AG04450 (cell line): Measurements from ENCODE around the gene COMMD3. TPM values are rescaled to one million over a fixed set of nuclear protein-coding genes. Genes with fewer than 3 reads are reported as not detected.

ENCODE experiments used
- CTCF ChIA-PET: fragments of 300-600, 350-600 bp; formaldehyde crosslinking; extraction: SDS; loops from one replicate; lab custom pipeline; 2022; ENCODE audit warnings: antibody characterized with exemption, inconsistent platforms; lab: Charles Lee
- POLR2A ChIA-PET: fragments of 350-600 bp; formaldehyde crosslinking; extraction: SDS; loops from one replicate; lab custom pipeline; 2021; ENCODE audit warnings: antibody characterized with exemption, inconsistent platforms; lab: Yijun Ruan, JAX
- DNase-seq: peaks from one replicate; pipeline ENCODE4 v3.0.0-alpha.2; 2011; ENCODE audit warnings: low read depth, low spot score
- H3K27ac ChIP-seq: one replicate; pipeline ENCODE4 v1.5.1; 2012; ENCODE audit warnings: low read depth, low read length, control low read depth
- H3K27me3 ChIP-seq: one replicate; pipeline ENCODE4 v1.6.0; 2012; ENCODE audit warnings: low read length; ENCODE audit not compliant: control insufficient read depth, insufficient read depth
- H3K4me3 ChIP-seq: 2 replicates; pipeline ENCODE4 v1.5.1; 2011; ENCODE audit warnings: mild to moderate bottlenecking, low read depth, low read length, control low read depth
- H3K9me3 ChIP-seq: 2 replicates; pipeline ENCODE4 v1.5.1; 2012; ENCODE audit warnings: low read length; ENCODE audit not compliant: control insufficient read depth, insufficient read depth
- CTCF ChIP-seq: IDR thresholded peaks from 2 replicates; pipeline ENCODE4 v1.5.1; 2011; ENCODE audit warnings: low read depth, low read length, control low read depth, inconsistent platforms
- polyA plus RNA-seq: library from polyadenylated mRNA; depleted of rRNA; stranded (reverse); fragments of >200 nt; gene quantifications from 2 replicates; pipeline ENCODE4 v1.2.3, GENCODE V29; 2011

The COMMD3 gene
- polyA plus RNA-seq, 1 experiment: 64.7 TPM

DNA sequence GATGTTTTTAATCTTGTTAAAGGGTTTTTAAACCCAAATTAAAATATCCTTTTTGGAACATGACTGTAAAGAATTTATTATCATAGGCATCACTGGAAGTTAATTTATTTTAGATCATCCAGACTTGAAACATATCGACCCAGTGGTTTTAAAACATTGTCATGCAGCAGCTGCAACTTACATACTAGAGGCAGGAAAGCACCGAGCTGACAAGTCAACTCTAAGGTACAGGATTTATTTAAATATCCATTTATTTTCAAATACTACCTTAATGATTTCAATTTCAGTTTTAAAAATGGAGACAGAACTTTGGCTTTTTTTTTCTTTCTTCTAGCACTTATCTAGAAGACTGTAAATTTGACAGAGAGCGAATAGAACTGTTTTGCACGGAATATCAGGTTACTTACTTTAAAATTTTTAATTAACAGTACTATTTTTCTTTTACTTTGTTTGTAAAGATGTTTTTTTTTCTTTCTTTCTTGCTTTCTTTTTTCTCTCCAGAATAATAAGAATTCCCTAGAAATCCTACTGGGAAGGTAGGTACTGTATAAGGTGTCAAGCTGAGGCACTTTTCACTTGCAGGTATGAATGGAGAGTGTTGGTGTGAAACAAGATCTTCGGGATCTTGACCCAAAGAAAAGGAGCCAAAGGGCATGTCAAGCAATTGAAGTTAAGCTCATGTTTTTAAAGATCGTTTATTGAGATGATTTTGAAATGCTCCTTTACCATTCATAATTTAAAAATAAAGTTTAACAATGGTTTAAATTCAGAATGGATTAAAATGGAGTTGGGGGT, 1.8 kb downstream of the COMMD3 start:
- POLR2A ChIA-PET: no interaction called here
- TF ChIP-seq CTCF: no peak
- H3K27me3 ChIP-seq: peaks cover 11% of the 10 kb centered on the region
- DNase-seq: no peak
- no peak overlapping the region for H3K4me3 ChIP-seq
- CTCF ChIA-PET: interaction anchor here (1.3 kb wide), 1 partner anchor 671 kb away, joined by 6 read pairs; no protein-coding TSS in a partner anchor
- H3K27ac ChIP-seq: no peak overlapping the region
- no peaks in the 10 kb centered on the region for H3K9me3 ChIP-seq

DNA sequence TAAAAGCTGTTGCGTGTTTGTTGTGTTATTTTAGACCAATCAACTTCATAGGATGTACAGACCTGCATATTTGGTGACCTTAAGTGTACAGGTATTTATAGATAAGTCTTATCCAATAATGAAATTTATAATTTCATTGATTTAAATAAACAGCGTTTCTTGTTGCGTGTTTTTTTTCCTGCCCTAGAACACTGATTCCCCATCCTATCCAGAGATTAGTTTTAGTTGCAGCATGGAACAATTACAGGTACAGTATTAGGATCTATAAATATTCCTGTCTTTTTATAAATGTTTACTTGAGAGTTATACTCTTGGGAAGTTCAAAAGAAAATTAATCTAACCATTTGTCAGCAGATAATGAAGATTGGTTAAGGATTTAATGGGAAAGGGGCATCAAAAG, 2.6 kb downstream of the COMMD3 start:
- CTCF ChIA-PET: interaction anchor here (1.3 kb wide), 1 partner anchor 670 kb away, joined by 6 read pairs; no protein-coding TSS in a partner anchor

GRCh38 chr10:22319547-22319979, 3.4 kb downstream of the COMMD3 start:
- H3K4me3 ChIP-seq: no peak overlapping the region
- CTCF ChIA-PET: no interaction called here

More for the DNA sequence above, 2.6 kb downstream of the COMMD3 start:
- Histone ChIP-seq H3K9me3 (no peaks in the 10 kb centered on the region), H3K27ac (no peak overlapping the region), H3K4me3 (no peak overlapping the region), H3K27me3 (peaks cover 17% of the 10 kb centered on the region)
- no peak for DNase-seq
- POLR2A ChIA-PET: no interaction called here
- TF ChIP-seq CTCF: no peak

GRCh38 chr10:22319980-22320558, 3.9 kb downstream of the COMMD3 start:
- POLR2A ChIA-PET: no interaction called here
- TF ChIP-seq CTCF: no peak
- peak overlapping the region; percentile 56 for H3K4me3 ChIP-seq
- peaks cover 17% of the 10 kb centered on the region for H3K27me3 ChIP-seq
- CTCF ChIA-PET: no interaction called here
- DNase-seq: no peak
- H3K27ac ChIP-seq: no peak overlapping the region
- H3K9me3 ChIP-seq: no peaks in the 10 kb centered on the region

More at GRCh38 chr10:22319547-22319979, 3.4 kb downstream of the COMMD3 start:
- POLR2A ChIA-PET: no interaction called here
- TF ChIP-seq CTCF: no peak
- peaks cover 17% of the 10 kb centered on the region for H3K27me3 ChIP-seq
- no peak overlapping the region for H3K27ac ChIP-seq
- no peak for DNase-seq
- H3K9me3 ChIP-seq: no peaks in the 10 kb centered on the region
